ENCODE data around the gene CDK5R1. TPM values are rescaled to one million over a fixed set of nuclear protein-coding genes. Genes with fewer than 3 reads are reported as not detected.

CDK5R1 gene
- total RNA-seq, 1 experiment from 2014 or later = 0.26 TPM

- no peak overlapping the region for H3K9ac ChIP-seq (ENCODE audit: low read length)
- H3K4me1 ChIP-seq (ENCODE audit: low read length) = no peaks in the 10 kb centered on the region
Measured at GRCh38 chr17:32508926-32509325, 22.1 kb downstream of the CDK5R1 start.

GRCh38 chr17:32510466-32510865, 23.7 kb downstream of the CDK5R1 start:
- H3K27me3 ChIP-seq (ENCODE audit: low read length) = no peaks in the 10 kb centered on the region
- no peaks in the 10 kb centered on the region for H4K20me1 ChIP-seq (ENCODE audit: insufficient read depth, low read depth, low read length)
- H3K36me3 ChIP-seq (ENCODE audit: insufficient read depth, low read length) = no peaks in the 10 kb centered on the region
- no peak for DNase-seq
- H2AFZ ChIP-seq (ENCODE audit: low read length) = no peak overlapping the region
- H3K27ac ChIP-seq (ENCODE audit: low read length) = no peak overlapping the region
- H3K4me3 ChIP-seq (ENCODE audit: low read length) = no peak overlapping the region
- no peaks in the 10 kb centered on the region for H3K9me2 ChIP-seq (replicated peaks; ENCODE audit: insufficient read depth, low read length)
- no peaks in the 10 kb centered on the region for H3K4me1 ChIP-seq (ENCODE audit: low read length)
- H3K4me2 ChIP-seq (ENCODE audit: low read depth, low read length, poor library complexity, severe bottlenecking) = no peak overlapping the region
- H3K9ac ChIP-seq (ENCODE audit: low read length) = no peak overlapping the region
- H3K79me2 ChIP-seq (ENCODE audit: low read length) = no peaks in the 10 kb centered on the region
- H3K9me3 ChIP-seq (ENCODE audit: low read length) = no peaks in the 10 kb centered on the region

More at GRCh38 chr17:32508926-32509325, 22.1 kb downstream of the CDK5R1 start:
- DNase-seq = no peak
- H3K4me2 ChIP-seq (ENCODE audit: low read depth, low read length, poor library complexity, severe bottlenecking) = no peak overlapping the region
- H4K20me1 ChIP-seq (ENCODE audit: insufficient read depth, low read depth, low read length) = no peaks in the 10 kb centered on the region
- no peaks in the 10 kb centered on the region for H3K36me3 ChIP-seq (ENCODE audit: insufficient read depth, low read length)
- no peak overlapping the region for H3K4me3 ChIP-seq (ENCODE audit: low read length)
- no peaks in the 10 kb centered on the region for H3K79me2 ChIP-seq (ENCODE audit: low read length)
- H3K27ac ChIP-seq (ENCODE audit: low read length) = no peak overlapping the region
- H2AFZ ChIP-seq (ENCODE audit: low read length) = no peak overlapping the region
- no peaks in the 10 kb centered on the region for H3K9me3 ChIP-seq (ENCODE audit: low read length)
- H3K27me3 ChIP-seq (ENCODE audit: low read length) = no peaks in the 10 kb centered on the region
- H3K9me2 ChIP-seq (replicated peaks; ENCODE audit: insufficient read depth, low read length) = no peaks in the 10 kb centered on the region

- no peak overlapping the region for H3K4me2 ChIP-seq (ENCODE audit: low read depth, low read length, poor library complexity, severe bottlenecking)
- no peak for DNase-seq
Measured at GRCh38 chr17:32512328-32512727, 25.5 kb downstream of the CDK5R1 start.

GRCh38 chr17:32513579-32513978, 26.8 kb downstream of the CDK5R1 start:
- Histone ChIP-seq H3K27ac (ENCODE audit: low read length) (no peak overlapping the region), H3K36me3 (ENCODE audit: insufficient read depth, low read length) (no peaks in the 10 kb centered on the region), H3K27me3 (ENCODE audit: low read length) (no peaks in the 10 kb centered on the region), H3K4me2 (ENCODE audit: low read depth, low read length, poor library complexity, severe bottlenecking) (no peak overlapping the region), H3K9me3 (ENCODE audit: low read length) (no peaks in the 10 kb centered on the region), H3K79me2 (ENCODE audit: low read length) (no peaks in the 10 kb centered on the region), H3K9me2 (replicated peaks; ENCODE audit: insufficient read depth, low read length) (no peaks in the 10 kb centered on the region), H2AFZ (ENCODE audit: low read length) (no peak overlapping the region), H3K4me3 (ENCODE audit: low read length) (no peak overlapping the region), H3K9ac (ENCODE audit: low read length) (no peak overlapping the region), H3K4me1 (ENCODE audit: low read length) (no peaks in the 10 kb centered on the region), H4K20me1 (ENCODE audit: insufficient read depth, low read depth, low read length) (no peaks in the 10 kb centered on the region)
- DNase-seq = no peak

More at GRCh38 chr17:32512328-32512727, 25.5 kb downstream of the CDK5R1 start:
- H3K27ac ChIP-seq (ENCODE audit: low read length) = no peak overlapping the region
- H3K9ac ChIP-seq (ENCODE audit: low read length) = no peak overlapping the region
- no peaks in the 10 kb centered on the region for H3K9me2 ChIP-seq (replicated peaks; ENCODE audit: insufficient read depth, low read length)
- no peaks in the 10 kb centered on the region for H3K79me2 ChIP-seq (ENCODE audit: low read length)
- H2AFZ ChIP-seq (ENCODE audit: low read length) = no peak overlapping the region
- H3K4me1 ChIP-seq (ENCODE audit: low read length) = no peaks in the 10 kb centered on the region
- no peaks in the 10 kb centered on the region for H3K9me3 ChIP-seq (ENCODE audit: low read length)
- no peak overlapping the region for H3K4me3 ChIP-seq (ENCODE audit: low read length)
- no peaks in the 10 kb centered on the region for H3K27me3 ChIP-seq (ENCODE audit: low read length)
- no peaks in the 10 kb centered on the region for H3K36me3 ChIP-seq (ENCODE audit: insufficient read depth, low read length)
- H4K20me1 ChIP-seq (ENCODE audit: insufficient read depth, low read depth, low read length) = no peaks in the 10 kb centered on the region

GRCh38 chr17:32514606-32515005, 27.8 kb downstream of the CDK5R1 start:
- Histone ChIP-seq H3K9me2 (replicated peaks; ENCODE audit: insufficient read depth, low read length) (no peaks in the 10 kb centered on the region), H3K27me3 (ENCODE audit: low read length) (no peaks in the 10 kb centered on the region), H3K4me2 (ENCODE audit: low read depth, low read length, poor library complexity, severe bottlenecking) (no peak overlapping the region), H3K79me2 (ENCODE audit: low read length) (no peaks in the 10 kb centered on the region), H3K4me1 (ENCODE audit: low read length) (no peaks in the 10 kb centered on the region), H4K20me1 (ENCODE audit: insufficient read depth, low read depth, low read length) (no peaks in the 10 kb centered on the region), H3K9me3 (ENCODE audit: low read length) (no peaks in the 10 kb centered on the region), H3K27ac (ENCODE audit: low read length) (no peak overlapping the region), H3K4me3 (ENCODE audit: low read length) (no peak overlapping the region), H3K36me3 (ENCODE audit: insufficient read depth, low read length) (no peaks in the 10 kb centered on the region), H3K9ac (ENCODE audit: low read length) (no peak overlapping the region), H2AFZ (ENCODE audit: low read length) (no peak overlapping the region)
- no peak for DNase-seq

- H3K27me3 ChIP-seq (ENCODE audit: low read length) = no peaks in the 10 kb centered on the region
- H3K4me3 ChIP-seq (ENCODE audit: low read length) = no peak overlapping the region
- H3K36me3 ChIP-seq (ENCODE audit: insufficient read depth, low read length) = no peaks in the 10 kb centered on the region
- no peak for DNase-seq
- H3K9me3 ChIP-seq (ENCODE audit: low read length) = no peaks in the 10 kb centered on the region
- H3K9ac ChIP-seq (ENCODE audit: low read length) = no peak overlapping the region
- no peak overlapping the region for H3K4me2 ChIP-seq (ENCODE audit: low read depth, low read length, poor library complexity, severe bottlenecking)
- no peaks in the 10 kb centered on the region for H3K4me1 ChIP-seq (ENCODE audit: low read length)
- no peaks in the 10 kb centered on the region for H3K9me2 ChIP-seq (replicated peaks; ENCODE audit: insufficient read depth, low read length)
- no peaks in the 10 kb centered on the region for H4K20me1 ChIP-seq (ENCODE audit: insufficient read depth, low read depth, low read length)
- no peak overlapping the region for H2AFZ ChIP-seq (ENCODE audit: low read length)
- no peak overlapping the region for H3K27ac ChIP-seq (ENCODE audit: low read length)
- no peaks in the 10 kb centered on the region for H3K79me2 ChIP-seq (ENCODE audit: low read length)
Measured at GRCh38 chr17:32515677-32516383, 29.0 kb downstream of the CDK5R1 start.

- H4K20me1 ChIP-seq (ENCODE audit: insufficient read depth, low read depth, low read length) = no peaks in the 10 kb centered on the region
- no peaks in the 10 kb centered on the region for H3K27me3 ChIP-seq (ENCODE audit: low read length)
- DNase-seq = no peak
- no peaks in the 10 kb centered on the region for H3K4me1 ChIP-seq (ENCODE audit: low read length)
- H3K4me2 ChIP-seq (ENCODE audit: low read depth, low read length, poor library complexity, severe bottlenecking) = no peak overlapping the region
- H3K9me2 ChIP-seq (replicated peaks; ENCODE audit: insufficient read depth, low read length) = no peaks in the 10 kb centered on the region
- H2AFZ ChIP-seq (ENCODE audit: low read length) = no peak overlapping the region
- no peak overlapping the region for H3K27ac ChIP-seq (ENCODE audit: low read length)
- H3K79me2 ChIP-seq (ENCODE audit: low read length) = no peaks in the 10 kb centered on the region
- no peak overlapping the region for H3K9ac ChIP-seq (ENCODE audit: low read length)
- H3K9me3 ChIP-seq (ENCODE audit: low read length) = no peaks in the 10 kb centered on the region
- H3K4me3 ChIP-seq (ENCODE audit: low read length) = no peak overlapping the region
- no peaks in the 10 kb centered on the region for H3K36me3 ChIP-seq (ENCODE audit: insufficient read depth, low read length)
Measured at GRCh38 chr17:32516450-32516849, 29.7 kb downstream of the CDK5R1 start.

GRCh38 chr17:32516940-32517701, 30.3 kb downstream of the CDK5R1 start:
- Histone ChIP-seq H3K9me3 (ENCODE audit: low read length) (no peaks in the 10 kb centered on the region), H3K9ac (ENCODE audit: low read length) (no peak overlapping the region), H4K20me1 (ENCODE audit: insufficient read depth, low read depth, low read length) (no peaks in the 10 kb centered on the region), H3K79me2 (ENCODE audit: low read length) (no peaks in the 10 kb centered on the region), H2AFZ (ENCODE audit: low read length) (no peak overlapping the region), H3K4me1 (ENCODE audit: low read length) (no peaks in the 10 kb centered on the region), H3K27me3 (ENCODE audit: low read length) (no peaks in the 10 kb centered on the region), H3K4me2 (ENCODE audit: low read depth, low read length, poor library complexity, severe bottlenecking) (no peak overlapping the region), H3K9me2 (replicated peaks; ENCODE audit: insufficient read depth, low read length) (no peaks in the 10 kb centered on the region), H3K4me3 (ENCODE audit: low read length) (no peak overlapping the region), H3K36me3 (ENCODE audit: insufficient read depth, low read length) (no peaks in the 10 kb centered on the region), H3K27ac (ENCODE audit: low read length) (no peak overlapping the region)
- no peak for DNase-seq
